ENCODE data around the gene CSMD2. TPM values are rescaled to one million over a fixed set of nuclear protein-coding genes. Genes with fewer than 3 reads are reported as not detected.

Gene CSMD2
- total and polyA plus RNA-seq, 2 experiments from 2014 or later, result 5.3 to 16.6 TPM

- ATAC-seq, result no peak
- H3K27me3 ChIP-seq (ENCODE audit: insufficient read depth), result 0 out of 2 replicates have a peak, but pooled peaks cover 3% of the 10 kb centered on the region
- no peaks in the 10 kb centered on the region; the same call in 2 of the 3 replicates for H3K36me3 Mint-ChIP-seq (ENCODE audit: low read depth)
- TF ChIP-seq POLR2AphosphoS5 (IDR thresholded peaks at IDR 0.05; ENCODE audit: low read depth) (no peak), ZNF462 (CRISPR knock-in tag; IDR thresholded peaks at IDR 0.05) (no peak), STAT1 (IDR thresholded peaks at IDR 0.05; ENCODE audit: unreplicated experiment) (no peak), EZH2 (IDR thresholded peaks at IDR 0.05; ENCODE audit: low read depth, unreplicated experiment) (no peak), ETS1 (IDR thresholded peaks at IDR 0.05) (no peak), CREB1 (CRISPR knock-in tag; IDR thresholded peaks at IDR 0.05; ENCODE audit: low read depth) (no peak), ZNF114 (CRISPR knock-in tag; IDR thresholded peaks at IDR 0.05) (no peak), CTCF (conservative IDR thresholded peaks at IDR 0.05; ENCODE audit: low read depth in 2 of 2) (no peak), ZNF331 (CRISPR knock-in tag; IDR thresholded peaks at IDR 0.05; ENCODE audit: low read depth) (no peak), NANOG (IDR thresholded peaks at IDR 0.05; ENCODE audit: borderline replicate concordance) (no peak), REST (IDR thresholded peaks at IDR 0.05; ENCODE audit: unreplicated experiment) (no peak)
- H3K9me3 Mint-ChIP-seq, result no peaks in the 10 kb centered on the region
- no peak overlapping the region for H3K4me3 ChIP-seq
- H3K9me2 ChIP-seq (ENCODE audit: insufficient read depth), result no peaks in the 10 kb centered on the region
- H3F3A ChIP-seq (replicated peaks; ENCODE audit: low read depth), result no peaks in the 10 kb centered on the region
- no peaks in the 10 kb centered on the region; the same call in 1 of the 2 replicates for H3K4me1 ChIP-seq (ENCODE audit: insufficient read depth)
- H3K27me3 Mint-ChIP-seq (ENCODE audit: insufficient read depth, low read depth, poor library complexity), result peaks cover 9% of the 10 kb centered on the region
- H3K4me2 ChIP-seq, result no peak overlapping the region
- no peaks in the 10 kb centered on the region for H3K79me2 ChIP-seq (replicated peaks; ENCODE audit: insufficient read depth)
- H3K36me3 ChIP-seq (ENCODE audit: insufficient read depth), result no peaks in the 10 kb centered on the region
- peaks cover 6% of the 10 kb centered on the region for H3K4me1 Mint-ChIP-seq
- H3K4me3 Mint-ChIP-seq, result no peak overlapping the region
- no peaks in the 10 kb centered on the region for H4K20me1 ChIP-seq (replicated peaks; ENCODE audit: insufficient read depth)
- no peak overlapping the region for H2AFZ ChIP-seq
- no peak overlapping the region for H3K27ac ChIP-seq (ENCODE audit: low read depth)
- no peak overlapping the region for H3K27ac Mint-ChIP-seq
- no peak for DNase-seq (ENCODE audit: low spot score)
Measured at GRCh38 chr1:33466159-33466558, 698.9 kb downstream of the CSMD2 start.
